Measurements from ENCODE around the gene MRPL27.
A peak's percentile ranks its signal among the peaks of the same experiment; 100 is the strongest.

Gene MRPL27

GRCh38 chr17:50361561-50362480 is 11.2 kb downstream of the MRPL27 start:
- Histone ChIP-seq H3K4me3 (ENCODE audit: severe bottlenecking) (no peak overlapping the region), H3K4me1 (ENCODE audit: insufficient read depth, poor library complexity, severe bottlenecking) (no peaks in the 10 kb centered on the region), H3K27ac (ENCODE audit: poor library complexity, severe bottlenecking) (no peak overlapping the region), H3K9me3 (ENCODE audit: severe bottlenecking) (no peaks in the 10 kb centered on the region), H3K27me3 (ENCODE audit: insufficient read depth, poor library complexity, severe bottlenecking) (no peaks in the 10 kb centered on the region), H3K36me3 (ENCODE audit: low read depth) (peaks cover 31% of the 10 kb centered on the region)
- DNase-seq (ENCODE audit: low spot score): no peak
- peak; percentile 71 for TF ChIP-seq CTCF (IDR thresholded peaks at IDR 0.05; ENCODE audit: poor library complexity, severe bottlenecking)
- ATAC-seq (ENCODE audit: low read depth): peak; percentile 27; the same call in 2 of the 3 replicates

GRCh38 chr17:50360486-50361115 is 12.4 kb downstream of the MRPL27 start:
- Histone ChIP-seq H3K27ac (ENCODE audit: poor library complexity, severe bottlenecking) (no peak overlapping the region), H3K4me1 (ENCODE audit: insufficient read depth, poor library complexity, severe bottlenecking) (no peaks in the 10 kb centered on the region), H3K9me3 (ENCODE audit: severe bottlenecking) (no peaks in the 10 kb centered on the region), H3K36me3 (ENCODE audit: low read depth) (peaks cover 42% of the 10 kb centered on the region), H3K4me3 (ENCODE audit: severe bottlenecking) (no peak overlapping the region), H3K27me3 (ENCODE audit: insufficient read depth, poor library complexity, severe bottlenecking) (no peaks in the 10 kb centered on the region)
- no peak for ATAC-seq (ENCODE audit: low read depth)
- no peak for TF ChIP-seq CTCF (IDR thresholded peaks at IDR 0.05; ENCODE audit: poor library complexity, severe bottlenecking)
- no peak for DNase-seq (ENCODE audit: low spot score)

- peaks cover 48% of the 10 kb centered on the region for H3K36me3 ChIP-seq (ENCODE audit: low read depth)
- H3K27me3 ChIP-seq (ENCODE audit: insufficient read depth, poor library complexity, severe bottlenecking): no peaks in the 10 kb centered on the region
- H3K4me3 ChIP-seq (ENCODE audit: severe bottlenecking): no peak overlapping the region
- no peaks in the 10 kb centered on the region for H3K4me1 ChIP-seq (ENCODE audit: insufficient read depth, poor library complexity, severe bottlenecking)
- no peaks in the 10 kb centered on the region for H3K9me3 ChIP-seq (ENCODE audit: severe bottlenecking)
- TF ChIP-seq CTCF (IDR thresholded peaks at IDR 0.05; ENCODE audit: poor library complexity, severe bottlenecking): no peak
- H3K27ac ChIP-seq (ENCODE audit: poor library complexity, severe bottlenecking): no peak overlapping the region
- DNase-seq (ENCODE audit: low spot score) (no peak), ATAC-seq (ENCODE audit: low read depth) (no peak)
These were observed 13.0 kb downstream of the MRPL27 start for GRCh38 chr17:50359998-50360461.

- peaks cover 57% of the 10 kb centered on the region for H3K36me3 ChIP-seq (ENCODE audit: low read depth)
- H3K4me3 ChIP-seq (ENCODE audit: severe bottlenecking): no peak overlapping the region
- no peaks in the 10 kb centered on the region for H3K4me1 ChIP-seq (ENCODE audit: insufficient read depth, poor library complexity, severe bottlenecking)
- no peaks in the 10 kb centered on the region for H3K9me3 ChIP-seq (ENCODE audit: severe bottlenecking)
- no peak for TF ChIP-seq CTCF (IDR thresholded peaks at IDR 0.05; ENCODE audit: poor library complexity, severe bottlenecking)
- DNase-seq (ENCODE audit: low spot score) (no peak), ATAC-seq (ENCODE audit: low read depth) (no peak)
- H3K27me3 ChIP-seq (ENCODE audit: insufficient read depth, poor library complexity, severe bottlenecking): no peaks in the 10 kb centered on the region
- H3K27ac ChIP-seq (ENCODE audit: poor library complexity, severe bottlenecking): no peak overlapping the region
These were observed 13.8 kb downstream of the MRPL27 start for GRCh38 chr17:50359005-50359699.

All from RWPE2 (cell line).